ENCODE results near the gene CCDC9. TPM values are rescaled to one million over a fixed set of nuclear protein-coding genes. Genes with fewer than 3 reads are reported as not detected.
A peak's percentile ranks its signal among the peaks of the same experiment; 100 is the strongest.
"Not testable (repeated sequence)": the region's sequence is repeated elsewhere in the genome, so short reads cannot be mapped to it uniquely, and the experiment has no call there.

Gene CCDC9
- total RNA-seq, 1 experiment from 2014 or later: 28.8 TPM

- in situ Hi-C loops (cut with HindIII; ENCODE audit: low pct_unique_long_range_greater_than_20kb, low sequenced_read_pairs): no loop called here
- peak; percentile 32 for DNase-seq (ENCODE audit: low read depth)
Measured at GRCh38 chr19:47274891-47275761, 18.8 kb downstream of the CCDC9 start.

- in situ Hi-C loops (cut with HindIII; ENCODE audit: low pct_unique_long_range_greater_than_20kb, low sequenced_read_pairs): no loop called here
- no peak for DNase-seq (ENCODE audit: low read depth)
Measured at GRCh38 chr19:47275791-47276461, 19.6 kb downstream of the CCDC9 start.

GRCh38 chr19:47276513-47276912 is 20.2 kb downstream of the CCDC9 start:
- DNase-seq (ENCODE audit: low read depth); in situ Hi-C loops (cut with HindIII; ENCODE audit: low pct_unique_long_range_greater_than_20kb, low sequenced_read_pairs): not testable (repeated sequence)

GRCh38 chr19:47280183-47280797 is 24.0 kb downstream of the CCDC9 start:
- DNase-seq (ENCODE audit: low read depth): peak; percentile 26
- in situ Hi-C loops (cut with HindIII; ENCODE audit: low pct_unique_long_range_greater_than_20kb, low sequenced_read_pairs): no loop called here

GRCh38 chr19:47283405-47284059 is 27.2 kb downstream of the CCDC9 start:
- in situ Hi-C loops (cut with HindIII; ENCODE audit: low pct_unique_long_range_greater_than_20kb, low sequenced_read_pairs): no loop called here

GRCh38 chr19:47284324-47284899 is 28.1 kb downstream of the CCDC9 start:
- in situ Hi-C loops (cut with HindIII; ENCODE audit: low pct_unique_long_range_greater_than_20kb, low sequenced_read_pairs): no loop called here
- peak; percentile 71 for DNase-seq (ENCODE audit: low read depth)

More at GRCh38 chr19:47283405-47284059, 27.2 kb downstream of the CCDC9 start:
- DNase-seq (ENCODE audit: low read depth): no peak

- in situ Hi-C loops (cut with HindIII; ENCODE audit: low pct_unique_long_range_greater_than_20kb, low sequenced_read_pairs): no loop called here
- DNase-seq (ENCODE audit: low read depth): peak; percentile 59
Measured at GRCh38 chr19:47296036-47296435, 39.7 kb downstream of the CCDC9 start.

GRCh38 chr19:47300867-47301266 is 44.5 kb downstream of the CCDC9 start:
- in situ Hi-C loops (cut with HindIII; ENCODE audit: low pct_unique_long_range_greater_than_20kb, low sequenced_read_pairs); DNase-seq (ENCODE audit: low read depth): not testable (repeated sequence)

- peak; percentile 25 for DNase-seq (ENCODE audit: low read depth)
- in situ Hi-C loops (cut with HindIII; ENCODE audit: low pct_unique_long_range_greater_than_20kb, low sequenced_read_pairs): no loop called here
Measured at GRCh38 chr19:47302249-47302648, 45.9 kb downstream of the CCDC9 start.

GRCh38 chr19:47303966-47304365 is 47.6 kb downstream of the CCDC9 start:
- in situ Hi-C loops (cut with HindIII; ENCODE audit: low pct_unique_long_range_greater_than_20kb, low sequenced_read_pairs): no loop called here
- no peak for DNase-seq (ENCODE audit: low read depth)

- DNase-seq (ENCODE audit: low read depth): peak; percentile 84
- in situ Hi-C loops (cut with HindIII; ENCODE audit: low pct_unique_long_range_greater_than_20kb, low sequenced_read_pairs): no loop called here
Measured at GRCh38 chr19:47305309-47305751, 49.0 kb downstream of the CCDC9 start.

GRCh38 chr19:47306303-47306702 is 50.0 kb downstream of the CCDC9 start:
- in situ Hi-C loops (cut with HindIII; ENCODE audit: low pct_unique_long_range_greater_than_20kb, low sequenced_read_pairs): no loop called here
- DNase-seq (ENCODE audit: low read depth): no peak

- in situ Hi-C loops (cut with HindIII; ENCODE audit: low pct_unique_long_range_greater_than_20kb, low sequenced_read_pairs): no loop called here
- no peak for DNase-seq (ENCODE audit: low read depth)
Measured at GRCh38 chr19:47309038-47309437, 52.7 kb downstream of the CCDC9 start.

GRCh38 chr19:47309608-47310007 is 53.3 kb downstream of the CCDC9 start, which contains the start of gene C5AR1:
TSS of gene C5AR1 (plus strand) at chr19:47309861. CDS start at chr19:47309896, 35 bp downstream.
- in situ Hi-C loops (cut with HindIII; ENCODE audit: low pct_unique_long_range_greater_than_20kb, low sequenced_read_pairs): no loop called here
- no peak for DNase-seq (ENCODE audit: low read depth)

- in situ Hi-C loops (cut with HindIII; ENCODE audit: low pct_unique_long_range_greater_than_20kb, low sequenced_read_pairs): no loop called here
Measured at GRCh38 chr19:47310323-47310722, 54.0 kb downstream of the CCDC9 start.

GRCh38 chr19:47310819-47311218 is 54.5 kb downstream of the CCDC9 start:
- DNase-seq (ENCODE audit: low read depth): no peak
- in situ Hi-C loops (cut with HindIII; ENCODE audit: low pct_unique_long_range_greater_than_20kb, low sequenced_read_pairs): no loop called here

More at GRCh38 chr19:47310323-47310722, 54.0 kb downstream of the CCDC9 start:
- no peak for DNase-seq (ENCODE audit: low read depth)

- in situ Hi-C loops (cut with HindIII; ENCODE audit: low pct_unique_long_range_greater_than_20kb, low sequenced_read_pairs): no loop called here
Measured at GRCh38 chr19:47312366-47313006, 56.2 kb downstream of the CCDC9 start.

More at GRCh38 chr19:47312366-47313006, 56.2 kb downstream of the CCDC9 start:
- DNase-seq (ENCODE audit: low read depth): no peak

Data from Caki2 (cell line).